Ovary (tissue), 3 donors: ENCODE results near the gene F2RL2.

ENCODE experiments used
- POLR2A ChIP-seq: fragments of 450-650 bp; IDR thresholded peaks from one replicate; pipeline ENCODE4 v1.6.1; 2017; ENCODE audit warnings: antibody characterized with exemption, mild to moderate bottlenecking, moderate library complexity
- TF ChIP-seq, protein P1 (sequence below), 3 donors: fragments of 450-650 bp in 2 of 3; fragments of 200-600 bp in 1 of 3; IDR thresholded peaks; one replicate each; pipeline versions ENCODE4 v1.5.1 to v1.8.0; 2016 to 2022; ENCODE audit warnings: antibody characterized with exemption in 3 of 3, mild to moderate bottlenecking in 1 of 3
- donor health status: DM: no; HTN: no; CAD: no.

DNA sequence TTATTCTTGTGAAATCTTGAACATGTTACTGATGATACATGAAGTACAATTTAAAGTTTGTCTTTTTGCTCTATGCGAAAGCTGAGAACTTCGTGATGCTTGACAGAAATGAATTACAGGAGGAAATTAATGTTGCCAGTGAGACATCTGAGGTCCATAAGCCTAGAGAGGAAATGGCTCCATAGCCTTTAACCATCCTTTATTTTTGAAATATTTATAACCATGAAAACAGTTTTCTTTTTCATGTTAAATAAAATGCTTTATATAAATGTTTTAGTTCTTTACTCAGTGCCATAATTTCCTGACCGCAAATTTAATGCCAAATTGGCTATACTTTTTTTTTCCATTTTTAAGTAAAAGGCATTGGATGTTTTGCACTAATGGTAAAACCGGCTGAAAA is 29.1 kb downstream of the F2RL2 start:
- TF ChIP-seq POLR2A: no peak
- TF ChIP-seq, protein P1, sequence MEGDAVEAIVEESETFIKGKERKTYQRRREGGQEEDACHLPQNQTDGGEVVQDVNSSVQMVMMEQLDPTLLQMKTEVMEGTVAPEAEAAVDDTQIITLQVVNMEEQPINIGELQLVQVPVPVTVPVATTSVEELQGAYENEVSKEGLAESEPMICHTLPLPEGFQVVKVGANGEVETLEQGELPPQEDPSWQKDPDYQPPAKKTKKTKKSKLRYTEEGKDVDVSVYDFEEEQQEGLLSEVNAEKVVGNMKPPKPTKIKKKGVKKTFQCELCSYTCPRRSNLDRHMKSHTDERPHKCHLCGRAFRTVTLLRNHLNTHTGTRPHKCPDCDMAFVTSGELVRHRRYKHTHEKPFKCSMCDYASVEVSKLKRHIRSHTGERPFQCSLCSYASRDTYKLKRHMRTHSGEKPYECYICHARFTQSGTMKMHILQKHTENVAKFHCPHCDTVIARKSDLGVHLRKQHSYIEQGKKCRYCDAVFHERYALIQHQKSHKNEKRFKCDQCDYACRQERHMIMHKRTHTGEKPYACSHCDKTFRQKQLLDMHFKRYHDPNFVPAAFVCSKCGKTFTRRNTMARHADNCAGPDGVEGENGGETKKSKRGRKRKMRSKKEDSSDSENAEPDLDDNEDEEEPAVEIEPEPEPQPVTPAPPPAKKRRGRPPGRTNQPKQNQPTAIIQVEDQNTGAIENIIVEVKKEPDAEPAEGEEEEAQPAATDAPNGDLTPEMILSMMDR (IDR thresholded peaks at IDR 0.05): no peak
